ENCODE results near the gene STK24.

DNA sequence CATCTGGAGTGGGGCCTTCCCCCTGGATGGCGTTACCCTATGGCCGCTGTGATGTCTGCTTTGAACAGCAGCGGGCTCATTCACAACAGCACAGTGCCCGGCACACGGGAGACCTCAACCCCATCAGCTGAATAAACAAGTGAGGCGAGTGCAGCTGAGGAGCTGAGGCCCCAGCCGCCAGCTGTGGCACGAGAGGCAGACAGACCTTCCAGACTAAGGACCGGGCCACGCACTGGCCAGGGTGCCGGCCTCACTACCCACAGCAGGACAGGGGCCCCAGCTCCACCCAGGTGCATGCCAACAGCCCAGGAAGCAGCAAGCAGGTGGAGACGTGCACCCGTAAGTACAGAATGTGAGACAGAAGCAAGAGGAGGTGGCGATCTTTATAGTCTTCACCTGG lies 39.6 kb downstream of the STK24 start:
- TF ChIP-seq, protein P1, sequence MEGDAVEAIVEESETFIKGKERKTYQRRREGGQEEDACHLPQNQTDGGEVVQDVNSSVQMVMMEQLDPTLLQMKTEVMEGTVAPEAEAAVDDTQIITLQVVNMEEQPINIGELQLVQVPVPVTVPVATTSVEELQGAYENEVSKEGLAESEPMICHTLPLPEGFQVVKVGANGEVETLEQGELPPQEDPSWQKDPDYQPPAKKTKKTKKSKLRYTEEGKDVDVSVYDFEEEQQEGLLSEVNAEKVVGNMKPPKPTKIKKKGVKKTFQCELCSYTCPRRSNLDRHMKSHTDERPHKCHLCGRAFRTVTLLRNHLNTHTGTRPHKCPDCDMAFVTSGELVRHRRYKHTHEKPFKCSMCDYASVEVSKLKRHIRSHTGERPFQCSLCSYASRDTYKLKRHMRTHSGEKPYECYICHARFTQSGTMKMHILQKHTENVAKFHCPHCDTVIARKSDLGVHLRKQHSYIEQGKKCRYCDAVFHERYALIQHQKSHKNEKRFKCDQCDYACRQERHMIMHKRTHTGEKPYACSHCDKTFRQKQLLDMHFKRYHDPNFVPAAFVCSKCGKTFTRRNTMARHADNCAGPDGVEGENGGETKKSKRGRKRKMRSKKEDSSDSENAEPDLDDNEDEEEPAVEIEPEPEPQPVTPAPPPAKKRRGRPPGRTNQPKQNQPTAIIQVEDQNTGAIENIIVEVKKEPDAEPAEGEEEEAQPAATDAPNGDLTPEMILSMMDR (IDR thresholded peaks at IDR 0.05; ENCODE audit: low read length): no peak
- no peak for TF ChIP-seq EZH2 (optimal IDR thresholded peaks at IDR 0.05; ENCODE audit: low read depth, low read length)
- no peak for TF ChIP-seq EZH2phosphoT487 (IDR thresholded peaks at IDR 0.05; ENCODE audit: low read length)

All from MM.1S (cell line).